ENCODE measurements around the gene SHANK1.

DNA sequence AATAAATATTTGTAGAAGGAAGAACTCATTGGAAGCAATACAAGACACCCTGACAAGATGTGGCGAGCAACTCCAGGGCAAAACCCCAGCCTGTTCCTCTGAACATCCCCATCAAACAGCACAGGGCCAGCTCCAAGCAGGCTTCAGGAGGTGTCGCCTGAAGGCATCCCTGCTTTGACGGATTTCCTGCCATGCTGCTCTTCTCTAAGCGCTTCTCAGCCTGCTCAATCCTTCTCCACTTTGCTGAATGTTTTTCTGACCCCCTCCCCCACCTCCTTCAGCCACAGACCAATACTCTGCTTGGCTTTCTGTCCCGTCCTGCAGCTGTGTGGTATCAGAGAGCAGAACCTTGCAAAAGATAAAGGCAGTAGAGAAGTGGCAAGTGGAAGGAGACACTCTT is 42.0 kb downstream of the SHANK1 start:
- TF ChIP-seq, protein P1, sequence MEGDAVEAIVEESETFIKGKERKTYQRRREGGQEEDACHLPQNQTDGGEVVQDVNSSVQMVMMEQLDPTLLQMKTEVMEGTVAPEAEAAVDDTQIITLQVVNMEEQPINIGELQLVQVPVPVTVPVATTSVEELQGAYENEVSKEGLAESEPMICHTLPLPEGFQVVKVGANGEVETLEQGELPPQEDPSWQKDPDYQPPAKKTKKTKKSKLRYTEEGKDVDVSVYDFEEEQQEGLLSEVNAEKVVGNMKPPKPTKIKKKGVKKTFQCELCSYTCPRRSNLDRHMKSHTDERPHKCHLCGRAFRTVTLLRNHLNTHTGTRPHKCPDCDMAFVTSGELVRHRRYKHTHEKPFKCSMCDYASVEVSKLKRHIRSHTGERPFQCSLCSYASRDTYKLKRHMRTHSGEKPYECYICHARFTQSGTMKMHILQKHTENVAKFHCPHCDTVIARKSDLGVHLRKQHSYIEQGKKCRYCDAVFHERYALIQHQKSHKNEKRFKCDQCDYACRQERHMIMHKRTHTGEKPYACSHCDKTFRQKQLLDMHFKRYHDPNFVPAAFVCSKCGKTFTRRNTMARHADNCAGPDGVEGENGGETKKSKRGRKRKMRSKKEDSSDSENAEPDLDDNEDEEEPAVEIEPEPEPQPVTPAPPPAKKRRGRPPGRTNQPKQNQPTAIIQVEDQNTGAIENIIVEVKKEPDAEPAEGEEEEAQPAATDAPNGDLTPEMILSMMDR (IDR thresholded peaks at IDR 0.05; ENCODE audit: extremely low read depth in 1 of 2, insufficient read depth in 1 of 2, low read depth in 1 of 2, low read length in 2 of 2): no peak
- TF ChIP-seq EZH2 (IDR thresholded peaks at IDR 0.05; ENCODE audit: borderline replicate concordance, low read depth, low read length, severe bottlenecking) (no peak), FOS (IDR thresholded peaks at IDR 0.05; ENCODE audit: borderline replicate concordance, insufficient read depth, low read length) (no peak), POLR2A (IDR thresholded peaks at IDR 0.05; ENCODE audit: low read depth, low read length) (no peak), POLR2AphosphoS5 (IDR thresholded peaks at IDR 0.05; ENCODE audit: insufficient read depth, low read depth, low read length) (no peak), MYC (IDR thresholded peaks at IDR 0.05; ENCODE audit: low read depth, low read length) (no peak)
- TF ChIP-seq, protein P2, sequence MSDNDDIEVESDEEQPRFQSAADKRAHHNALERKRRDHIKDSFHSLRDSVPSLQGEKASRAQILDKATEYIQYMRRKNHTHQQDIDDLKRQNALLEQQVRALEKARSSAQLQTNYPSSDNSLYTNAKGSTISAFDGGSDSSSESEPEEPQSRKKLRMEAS (IDR thresholded peaks at IDR 0.05; ENCODE audit: insufficient read depth, insufficient read length): no peak

Measured in endothelial cell of umbilical vein (primary cell).